Activated CD4-positive, alpha-beta T cell treated with anti-CD3 and anti-CD28 coated beads, Interleukin-2, amount 10 ng/mL, durations not matched to agents 7 days and 5 days (primary cell): ENCODE data around the gene GUCY1A2. TPM values are rescaled to one million over a fixed set of nuclear protein-coding genes. Genes with fewer than 3 reads are reported as not detected.
A peak's percentile ranks its signal among the peaks of the same experiment; 100 is the strongest.

Source experiments
- CTCF ChIA-PET: fragments of 350-600 bp; sonication (Branson Sonifier 250); formaldehyde crosslinking; loops from one replicate; lab custom pipeline; 2021; ENCODE audit warnings: antibody characterized with exemption; lab: Charles Lee
- POLR2A ChIA-PET: fragments of 350-600 bp; sonication (Branson Sonifier 250); formaldehyde crosslinking; loops from one replicate; lab custom pipeline; 2021; ENCODE audit warnings: antibody characterized with exemption; lab: Charles Lee
- DNase-seq: peaks from one replicate; pipeline ENCODE4 v3.0.0-alpha.2; 2020
- H3K27ac Mint-ChIP-seq: one replicate; pipeline ENCODE4 v1.8.0; 2021; ENCODE audit warnings: mild to moderate bottlenecking, moderate library complexity, mixed read lengths
- H3K27me3 Mint-ChIP-seq: one replicate; pipeline ENCODE4 v1.8.0; 2021; ENCODE audit warnings: mixed read lengths
- H3K36me3 Mint-ChIP-seq: one replicate; pipeline ENCODE4 v1.8.0; 2021; ENCODE audit warnings: low read depth, mixed read lengths
- H3K4me1 Mint-ChIP-seq: one replicate; pipeline ENCODE4 v1.8.0; 2021; ENCODE audit warnings: mixed read lengths
- H3K4me3 Mint-ChIP-seq: one replicate; pipeline ENCODE4 v1.8.0; 2021; ENCODE audit warnings: mild to moderate bottlenecking, moderate library complexity, mixed read lengths
- H3K9me3 Mint-ChIP-seq: one replicate; pipeline ENCODE4 v1.8.0; 2021; ENCODE audit warnings: mixed read lengths
- total RNA-seq, 2 experiments: library from RNA; stranded (reverse); gene quantifications; one replicate each; pipeline ENCODE4 v1.2.3, GENCODE V29; 2021

The GUCY1A2 gene
- total RNA-seq, 2 experiments from 2014 or later, result not detected

DNA sequence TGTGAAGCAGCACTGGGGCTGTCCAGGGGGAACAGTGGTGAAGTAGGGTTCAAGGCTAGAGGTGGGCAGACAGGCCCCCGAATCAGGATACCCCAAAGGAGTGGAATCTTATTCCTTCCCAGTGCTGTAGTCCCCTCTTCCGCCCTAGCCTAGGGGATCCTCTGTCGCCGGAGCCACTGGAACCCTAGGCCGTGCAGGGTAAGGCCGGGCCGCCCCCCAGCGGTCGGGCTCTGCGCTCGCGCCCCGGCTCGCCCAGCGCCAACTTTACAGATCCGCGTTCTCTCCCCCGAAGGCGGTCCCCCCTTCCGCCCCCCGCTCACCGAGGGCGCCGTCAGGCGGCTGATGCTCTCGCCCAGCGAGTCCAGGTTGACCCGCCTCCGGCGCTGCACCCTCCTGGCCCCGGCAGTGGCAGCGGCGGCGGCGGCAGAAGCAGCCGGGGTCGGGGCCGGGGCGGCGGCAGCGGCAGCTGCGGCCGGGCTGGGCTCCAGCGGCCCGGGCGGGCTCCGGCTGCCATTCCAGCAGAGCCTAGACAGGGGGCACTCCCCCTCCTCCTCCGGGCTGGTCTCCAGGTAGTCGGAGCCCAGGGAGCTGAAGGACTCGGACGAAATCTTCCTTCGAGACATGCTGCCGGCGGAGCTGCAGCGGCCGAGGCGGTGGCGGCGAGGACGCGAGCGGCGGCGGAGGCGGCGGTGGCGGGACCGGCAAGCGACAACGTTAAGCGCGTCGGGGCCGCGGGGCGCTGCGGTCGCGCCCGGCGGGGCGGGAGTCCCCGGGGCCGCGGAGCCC lies 650 bp downstream of the GUCY1A2 start:
- H3K9me3 Mint-ChIP-seq, result no peaks in the 10 kb centered on the region
- no peak for DNase-seq
- H3K4me1 Mint-ChIP-seq, result peaks cover 3% of the 10 kb centered on the region
- H3K4me3 Mint-ChIP-seq, result peak overlapping the region; percentile 1
- H3K27ac Mint-ChIP-seq, result no peak overlapping the region
- peaks cover 44% of the 10 kb centered on the region for H3K27me3 Mint-ChIP-seq
- H3K36me3 Mint-ChIP-seq, result no peaks in the 10 kb centered on the region
- ChIA-PET CTCF (no interaction called here), POLR2A (no interaction called here)

DNA sequence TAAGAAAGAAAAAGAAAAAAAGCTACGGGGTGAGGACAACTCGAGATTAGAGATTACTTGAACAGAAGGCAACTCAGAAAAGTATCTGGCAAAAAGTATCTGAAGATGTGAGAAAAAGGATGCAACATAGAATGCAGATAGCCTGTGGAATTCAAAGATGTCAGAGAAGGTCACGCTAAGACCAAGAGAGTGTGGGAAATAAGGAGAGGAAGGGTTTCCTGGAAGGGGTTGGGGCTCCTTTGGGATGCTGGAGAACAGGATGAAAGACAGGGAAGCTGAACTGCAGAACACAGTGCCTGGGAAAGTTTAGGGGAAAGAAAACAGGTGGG lies 1.2 kb downstream of the GUCY1A2 start:
- ChIA-PET POLR2A (no interaction called here), CTCF (no interaction called here)
- Mint-ChIP-seq H3K4me1 (peaks cover 3% of the 10 kb centered on the region), H3K9me3 (no peaks in the 10 kb centered on the region), H3K27ac (no peak overlapping the region), H3K36me3 (no peaks in the 10 kb centered on the region), H3K27me3 (peaks cover 42% of the 10 kb centered on the region), H3K4me3 (peak overlapping the region; percentile 1)
- DNase-seq, result no peak

- CTCF ChIA-PET, result no interaction called here
Observed at GRCh38 chr11:107014871-107015270, 3.4 kb downstream of the GUCY1A2 start.

DNA sequence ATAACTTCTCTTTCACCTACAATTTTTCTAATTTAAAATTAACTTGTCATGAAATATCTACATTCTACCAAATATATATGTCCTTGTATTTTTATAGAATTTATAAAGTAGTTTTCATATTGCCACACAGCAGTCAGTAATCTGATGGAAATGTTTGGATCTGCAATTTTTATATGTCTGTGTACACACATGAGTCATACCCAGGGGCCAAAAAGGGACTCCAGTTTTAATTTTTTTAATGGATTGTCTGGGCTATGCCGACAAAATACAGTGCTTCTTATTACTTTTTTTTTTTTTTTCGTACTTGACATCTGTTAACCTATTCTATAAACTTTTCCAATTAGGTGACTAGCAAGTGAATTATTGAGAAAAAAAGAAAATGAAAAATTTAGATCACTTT lies 6.3 kb downstream of the GUCY1A2 start:
- CTCF ChIA-PET, result no interaction called here
- Mint-ChIP-seq H3K4me3 (no peak overlapping the region), H3K36me3 (no peaks in the 10 kb centered on the region), H3K27me3 (peaks cover 12% of the 10 kb centered on the region), H3K4me1 (no peaks in the 10 kb centered on the region), H3K27ac (no peak overlapping the region), H3K9me3 (no peaks in the 10 kb centered on the region)
- no peak for DNase-seq
- POLR2A ChIA-PET, result no interaction called here

More at GRCh38 chr11:107014871-107015270, 3.4 kb downstream of the GUCY1A2 start:
- DNase-seq, result no peak
- no peaks in the 10 kb centered on the region for H3K36me3 Mint-ChIP-seq
- no peaks in the 10 kb centered on the region for H3K9me3 Mint-ChIP-seq
- H3K4me1 Mint-ChIP-seq, result peaks cover 3% of the 10 kb centered on the region
- no peak overlapping the region for H3K4me3 Mint-ChIP-seq
- no peak overlapping the region for H3K27ac Mint-ChIP-seq
- H3K27me3 Mint-ChIP-seq, result peaks cover 30% of the 10 kb centered on the region
- POLR2A ChIA-PET, result no interaction called here

DNA sequence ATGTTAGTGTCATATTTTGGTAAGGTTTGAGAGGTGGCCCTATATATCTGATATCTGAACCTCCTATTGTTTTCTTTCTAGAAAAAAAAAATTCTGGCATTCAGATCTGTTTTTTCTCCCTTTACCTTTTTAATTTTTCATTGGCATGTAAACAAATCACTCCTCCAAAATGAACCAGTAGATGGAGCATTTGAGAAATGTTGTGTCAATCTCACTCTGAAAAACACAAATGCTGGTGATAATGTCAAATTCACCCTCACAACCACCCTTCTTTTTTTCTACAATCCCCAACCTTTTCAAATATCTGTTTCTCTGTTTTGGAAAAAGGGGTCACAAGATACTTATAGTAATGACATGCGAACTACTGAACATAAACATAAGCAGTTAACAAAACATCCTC lies 9.1 kb downstream of the GUCY1A2 start:
- POLR2A ChIA-PET, result interaction anchor here (0.6 kb wide), 1 partner anchor 1656 kb away, joined by 3 read pairs; the partner anchor contains the start of gene DDX10
- no peak overlapping the region for H3K27ac Mint-ChIP-seq
- CTCF ChIA-PET, result no interaction called here
- no peaks in the 10 kb centered on the region for H3K9me3 Mint-ChIP-seq
- H3K36me3 Mint-ChIP-seq, result no peaks in the 10 kb centered on the region
- H3K4me3 Mint-ChIP-seq, result no peak overlapping the region
- H3K4me1 Mint-ChIP-seq, result no peaks in the 10 kb centered on the region
- no peaks in the 10 kb centered on the region for H3K27me3 Mint-ChIP-seq
- no peak for DNase-seq

DNA sequence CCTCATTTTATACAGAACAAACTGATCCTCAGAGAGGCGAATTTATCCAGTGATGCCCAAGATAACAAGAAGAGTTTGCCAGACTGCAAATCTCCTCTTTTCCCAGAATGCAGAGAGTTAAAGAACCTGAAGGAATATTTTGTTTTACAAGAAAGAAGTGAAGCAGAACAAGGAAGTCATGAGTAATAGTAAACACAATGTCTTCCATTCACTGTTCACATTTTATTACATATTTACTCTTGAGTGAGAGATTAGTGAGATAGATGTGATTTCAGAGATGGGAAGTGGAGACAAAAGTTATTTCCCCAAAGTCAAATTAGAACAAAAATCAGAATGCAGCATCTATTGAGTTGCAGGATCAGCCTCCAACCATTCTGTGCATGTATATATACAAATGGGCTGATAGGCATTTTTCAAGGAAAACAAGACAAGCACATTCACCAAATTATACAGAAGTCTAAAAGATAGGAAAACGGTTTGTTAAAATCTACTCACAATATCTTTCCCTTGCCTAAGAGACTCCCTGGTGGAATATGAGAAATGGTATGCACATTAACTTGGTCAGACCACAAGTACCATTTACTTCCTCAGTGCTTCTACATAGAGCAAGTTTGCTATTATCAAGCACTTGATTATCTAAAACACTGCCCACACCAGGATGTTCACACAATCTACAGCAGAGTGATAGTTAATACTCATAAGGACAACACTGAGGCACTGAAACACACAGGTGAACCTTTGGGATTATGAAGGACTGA lies 12.0 kb downstream of the GUCY1A2 start:
- Mint-ChIP-seq H3K9me3 (no peaks in the 10 kb centered on the region), H3K27me3 (no peaks in the 10 kb centered on the region), H3K36me3 (no peaks in the 10 kb centered on the region), H3K4me1 (no peaks in the 10 kb centered on the region), H3K4me3 (no peak overlapping the region), H3K27ac (no peak overlapping the region)
- CTCF ChIA-PET, result no interaction called here
- DNase-seq, result no peak
- POLR2A ChIA-PET, result no interaction called here

GRCh38 chr11:106999196-106999595 lies 19.1 kb downstream of the GUCY1A2 start:
- POLR2A ChIA-PET, result no interaction called here
- CTCF ChIA-PET, result no interaction called here
- Mint-ChIP-seq H3K4me1 (no peaks in the 10 kb centered on the region), H3K36me3 (no peaks in the 10 kb centered on the region), H3K27me3 (no peaks in the 10 kb centered on the region), H3K4me3 (no peak overlapping the region), H3K27ac (no peak overlapping the region), H3K9me3 (no peaks in the 10 kb centered on the region)
- no peak for DNase-seq

- DNase-seq, result no peak
- H3K36me3 Mint-ChIP-seq, result no peaks in the 10 kb centered on the region
- H3K9me3 Mint-ChIP-seq, result no peaks in the 10 kb centered on the region
- CTCF ChIA-PET, result no interaction called here
- POLR2A ChIA-PET, result no interaction called here
- H3K4me3 Mint-ChIP-seq, result no peak overlapping the region
- H3K27ac Mint-ChIP-seq, result no peak overlapping the region
- H3K27me3 Mint-ChIP-seq, result no peaks in the 10 kb centered on the region
- no peaks in the 10 kb centered on the region for H3K4me1 Mint-ChIP-seq
Observed at GRCh38 chr11:106998916-106999188, 19.4 kb downstream of the GUCY1A2 start.

GRCh38 chr11:106998116-106998915 lies 20.0 kb downstream of the GUCY1A2 start:
- ChIA-PET POLR2A (no interaction called here), CTCF (no interaction called here)
- no peaks in the 10 kb centered on the region for H3K36me3 Mint-ChIP-seq
- H3K27ac Mint-ChIP-seq, result no peak overlapping the region
- DNase-seq, result no peak
- H3K9me3 Mint-ChIP-seq, result no peaks in the 10 kb centered on the region
- no peaks in the 10 kb centered on the region for H3K27me3 Mint-ChIP-seq
- no peaks in the 10 kb centered on the region for H3K4me1 Mint-ChIP-seq
- no peak overlapping the region for H3K4me3 Mint-ChIP-seq

DNA sequence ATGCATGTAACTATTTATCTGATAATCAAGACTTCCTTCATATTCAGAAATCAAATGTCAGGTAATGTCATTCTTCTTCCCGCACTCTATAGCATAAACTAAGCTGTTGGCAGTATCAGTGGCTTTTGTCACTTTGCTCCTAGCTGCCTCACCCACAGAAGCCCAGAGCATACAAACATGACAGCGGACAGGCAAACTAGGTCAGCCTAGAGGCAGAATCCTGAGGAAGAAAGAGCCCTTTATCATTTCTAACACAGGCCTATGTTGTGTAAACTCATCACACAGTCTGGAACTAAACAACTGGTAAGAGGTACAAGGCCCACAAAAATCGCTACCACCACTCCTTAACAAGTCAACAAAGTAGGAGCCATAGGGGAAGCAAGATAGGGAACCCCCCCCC lies 21.0 kb downstream of the GUCY1A2 start:
- Mint-ChIP-seq H3K4me3 (no peak overlapping the region), H3K4me1 (no peaks in the 10 kb centered on the region), H3K27me3 (no peaks in the 10 kb centered on the region), H3K36me3 (no peaks in the 10 kb centered on the region), H3K27ac (no peak overlapping the region), H3K9me3 (no peaks in the 10 kb centered on the region)
- POLR2A ChIA-PET, result no interaction called here
- CTCF ChIA-PET, result no interaction called here
- DNase-seq, result no peak

GRCh38 chr11:106996691-106997090 lies 21.6 kb downstream of the GUCY1A2 start:
- Mint-ChIP-seq H3K9me3 (no peaks in the 10 kb centered on the region), H3K36me3 (no peaks in the 10 kb centered on the region), H3K27me3 (no peaks in the 10 kb centered on the region), H3K27ac (no peak overlapping the region), H3K4me3 (no peak overlapping the region), H3K4me1 (no peaks in the 10 kb centered on the region)
- ChIA-PET POLR2A (no interaction called here), CTCF (no interaction called here)
- DNase-seq, result no peak

DNA sequence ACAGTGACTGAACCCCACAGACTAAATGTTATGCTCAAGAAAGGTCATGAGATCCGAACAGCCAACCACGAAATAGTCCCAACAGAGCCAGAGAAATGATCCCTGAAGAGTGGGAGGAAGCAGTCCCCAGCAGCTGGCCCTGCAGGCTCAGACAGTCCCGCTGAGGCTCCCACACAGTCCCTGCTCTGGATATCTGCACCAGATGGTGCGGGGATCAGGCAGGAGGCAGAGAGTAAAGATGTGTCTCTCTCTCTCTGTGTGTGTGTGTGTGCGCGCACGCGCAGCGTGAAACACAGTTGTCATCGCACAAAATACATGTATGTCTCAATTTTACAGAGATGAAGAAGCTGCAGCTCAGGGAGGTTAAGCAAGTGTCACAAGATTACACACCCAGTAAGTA lies 27.9 kb downstream of the GUCY1A2 start:
- Mint-ChIP-seq H3K36me3 (no peaks in the 10 kb centered on the region), H3K4me1 (no peaks in the 10 kb centered on the region), H3K9me3 (no peaks in the 10 kb centered on the region), H3K27me3 (no peaks in the 10 kb centered on the region), H3K4me3 (no peak overlapping the region), H3K27ac (no peak overlapping the region)
- ChIA-PET CTCF (no interaction called here), POLR2A (no interaction called here)
- no peak for DNase-seq

- Mint-ChIP-seq H3K27me3 (no peaks in the 10 kb centered on the region), H3K36me3 (no peaks in the 10 kb centered on the region), H3K9me3 (no peaks in the 10 kb centered on the region), H3K4me3 (no peak overlapping the region), H3K4me1 (no peaks in the 10 kb centered on the region), H3K27ac (no peak overlapping the region)
- no peak for DNase-seq
- ChIA-PET CTCF (no interaction called here), POLR2A (no interaction called here)
Observed at GRCh38 chr11:106989078-106989455, 29.2 kb downstream of the GUCY1A2 start.
